Neural cell (in vitro differentiated cells): ENCODE data around the gene B9D1.
"Not testable (repeated sequence)": the region's sequence is repeated elsewhere in the genome, so short reads cannot be mapped to it uniquely, and the experiment has no call there.

Experiments used
- EP300 ChIP-seq: fragments of 450-650 bp; conservative IDR thresholded peaks from 2 replicates; pipeline ENCODE4 v1.6.1; 2014; ENCODE audit warnings: antibody characterized with exemption, mild to moderate bottlenecking, moderate library complexity; ENCODE audit not compliant: poor library complexity, severe bottlenecking
- EZH2 ChIP-seq: fragments of 200-600, 300-800 bp; shearing (Covaris generic), sonication (generic); IDR thresholded peaks from 2 replicates; pipeline ENCODE4 v1.6.1; 2014; ENCODE audit warnings: antibody characterized with exemption, low read length, borderline replicate concordance, mild to moderate bottlenecking; ENCODE audit not compliant: insufficient read depth, poor library complexity, severe bottlenecking
- MXI1 ChIP-seq: fragments of 450-650 bp; conservative IDR thresholded peaks from 2 replicates; pipeline ENCODE4 v1.6.1; 2014; ENCODE audit warnings: antibody characterized with exemption, mild to moderate bottlenecking; ENCODE audit not compliant: poor library complexity, severe bottlenecking
- POLR2AphosphoS5 ChIP-seq: IDR thresholded peaks from 2 replicates; pipeline ENCODE4 v1.6.1; 2012
- RAD21 ChIP-seq: fragments of 450-650 bp; conservative IDR thresholded peaks from 2 replicates; pipeline ENCODE4 v1.6.1; 2014; ENCODE audit warnings: antibody characterized with exemption, mild to moderate bottlenecking, moderate library complexity
- SMC3 ChIP-seq: fragments of 450-650 bp; conservative IDR thresholded peaks from 2 replicates; pipeline ENCODE4 v1.6.1; 2014; ENCODE audit warnings: antibody characterized with exemption, mild to moderate bottlenecking, moderate library complexity; ENCODE audit not compliant: poor library complexity
- TAF1 ChIP-seq: IDR thresholded peaks from 2 replicates; pipeline ENCODE4 v1.6.1; 2012; ENCODE audit warnings: low read depth
- TF ChIP-seq, protein P1 (sequence below): fragments of 450-650 bp; IDR thresholded peaks from 2 replicates; pipeline ENCODE4 v1.5.1; 2014; ENCODE audit warnings: antibody characterized with exemption, mild to moderate bottlenecking, moderate library complexity; ENCODE audit not compliant: poor library complexity, severe bottlenecking
- TF ChIP-seq, protein P2 (sequence below): IDR thresholded peaks from 2 replicates; pipeline ENCODE4 v1.6.1; 2012; ENCODE audit warnings: borderline replicate concordance

- not testable (repeated sequence) for TF ChIP-seq TAF1, EZH2, EP300, POLR2AphosphoS5, RAD21, MXI1, SMC3
- TF ChIP-seq, protein P1, sequence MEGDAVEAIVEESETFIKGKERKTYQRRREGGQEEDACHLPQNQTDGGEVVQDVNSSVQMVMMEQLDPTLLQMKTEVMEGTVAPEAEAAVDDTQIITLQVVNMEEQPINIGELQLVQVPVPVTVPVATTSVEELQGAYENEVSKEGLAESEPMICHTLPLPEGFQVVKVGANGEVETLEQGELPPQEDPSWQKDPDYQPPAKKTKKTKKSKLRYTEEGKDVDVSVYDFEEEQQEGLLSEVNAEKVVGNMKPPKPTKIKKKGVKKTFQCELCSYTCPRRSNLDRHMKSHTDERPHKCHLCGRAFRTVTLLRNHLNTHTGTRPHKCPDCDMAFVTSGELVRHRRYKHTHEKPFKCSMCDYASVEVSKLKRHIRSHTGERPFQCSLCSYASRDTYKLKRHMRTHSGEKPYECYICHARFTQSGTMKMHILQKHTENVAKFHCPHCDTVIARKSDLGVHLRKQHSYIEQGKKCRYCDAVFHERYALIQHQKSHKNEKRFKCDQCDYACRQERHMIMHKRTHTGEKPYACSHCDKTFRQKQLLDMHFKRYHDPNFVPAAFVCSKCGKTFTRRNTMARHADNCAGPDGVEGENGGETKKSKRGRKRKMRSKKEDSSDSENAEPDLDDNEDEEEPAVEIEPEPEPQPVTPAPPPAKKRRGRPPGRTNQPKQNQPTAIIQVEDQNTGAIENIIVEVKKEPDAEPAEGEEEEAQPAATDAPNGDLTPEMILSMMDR: not testable (repeated sequence)
- TF ChIP-seq, protein P2, sequence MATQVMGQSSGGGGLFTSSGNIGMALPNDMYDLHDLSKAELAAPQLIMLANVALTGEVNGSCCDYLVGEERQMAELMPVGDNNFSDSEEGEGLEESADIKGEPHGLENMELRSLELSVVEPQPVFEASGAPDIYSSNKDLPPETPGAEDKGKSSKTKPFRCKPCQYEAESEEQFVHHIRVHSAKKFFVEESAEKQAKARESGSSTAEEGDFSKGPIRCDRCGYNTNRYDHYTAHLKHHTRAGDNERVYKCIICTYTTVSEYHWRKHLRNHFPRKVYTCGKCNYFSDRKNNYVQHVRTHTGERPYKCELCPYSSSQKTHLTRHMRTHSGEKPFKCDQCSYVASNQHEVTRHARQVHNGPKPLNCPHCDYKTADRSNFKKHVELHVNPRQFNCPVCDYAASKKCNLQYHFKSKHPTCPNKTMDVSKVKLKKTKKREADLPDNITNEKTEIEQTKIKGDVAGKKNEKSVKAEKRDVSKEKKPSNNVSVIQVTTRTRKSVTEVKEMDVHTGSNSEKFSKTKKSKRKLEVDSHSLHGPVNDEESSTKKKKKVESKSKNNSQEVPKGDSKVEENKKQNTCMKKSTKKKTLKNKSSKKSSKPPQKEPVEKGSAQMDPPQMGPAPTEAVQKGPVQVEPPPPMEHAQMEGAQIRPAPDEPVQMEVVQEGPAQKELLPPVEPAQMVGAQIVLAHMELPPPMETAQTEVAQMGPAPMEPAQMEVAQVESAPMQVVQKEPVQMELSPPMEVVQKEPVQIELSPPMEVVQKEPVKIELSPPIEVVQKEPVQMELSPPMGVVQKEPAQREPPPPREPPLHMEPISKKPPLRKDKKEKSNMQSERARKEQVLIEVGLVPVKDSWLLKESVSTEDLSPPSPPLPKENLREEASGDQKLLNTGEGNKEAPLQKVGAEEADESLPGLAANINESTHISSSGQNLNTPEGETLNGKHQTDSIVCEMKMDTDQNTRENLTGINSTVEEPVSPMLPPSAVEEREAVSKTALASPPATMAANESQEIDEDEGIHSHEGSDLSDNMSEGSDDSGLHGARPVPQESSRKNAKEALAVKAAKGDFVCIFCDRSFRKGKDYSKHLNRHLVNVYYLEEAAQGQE: not testable (repeated sequence)
These were observed 9.1 kb downstream of the B9D1 start for GRCh38 chr17:19353401-19353800.
